Type B pancreatic cell (in vitro differentiated cells): Measurements from ENCODE around the gene OGDH. TPM values are rescaled to one million over a fixed set of nuclear protein-coding genes. Genes with fewer than 3 reads are reported as not detected.
A peak's percentile ranks its signal among the peaks of the same experiment; 100 is the strongest.

Experiments
- DNase-seq: peaks from one replicate; pipeline ENCODE4 v3.0.0; 2021; ENCODE audit warnings: mixed read lengths; ENCODE audit not compliant: unreplicated experiment; ENCODE audit errors: extremely low spot score
- H3K27ac Mint-ChIP-seq: 2 replicates; pipeline ENCODE4 v1.8.0; 2021; ENCODE audit warnings: mild to moderate bottlenecking, mixed read lengths
- H3K27me3 Mint-ChIP-seq: 2 replicates; pipeline ENCODE4 v1.8.0; 2021; ENCODE audit warnings: mixed read lengths
- H3K36me3 Mint-ChIP-seq: 2 replicates; pipeline ENCODE4 v1.8.0; 2021; ENCODE audit warnings: mixed read lengths
- H3K4me1 Mint-ChIP-seq: one replicate; pipeline ENCODE4 v1.8.0; 2021; ENCODE audit warnings: mixed read lengths; ENCODE audit not compliant: unreplicated experiment
- H3K4me3 Mint-ChIP-seq: 2 replicates; pipeline ENCODE4 v1.8.0; 2021; ENCODE audit warnings: mild to moderate bottlenecking, mixed read lengths
- H3K9me3 Mint-ChIP-seq: 2 replicates; pipeline ENCODE4 v1.8.0; 2021; ENCODE audit warnings: mixed read lengths
- CTCF ChIP-seq: fragments of 200-600 bp; sonication (generic); conservative IDR thresholded peaks from 2 replicates; pipeline ENCODE4 v1.5.0; 2021; ENCODE audit warnings: antibody characterized with exemption, mild to moderate bottlenecking
- total RNA-seq: library from RNA; stranded (reverse); gene quantifications from 2 replicates; pipeline ENCODE4 v1.2.1, GENCODE V29; 2021; ENCODE audit warnings: low replicate concordance

The OGDH gene
- total RNA-seq, 1 donor from 2014 or later: 92.8 TPM

GRCh38 chr7:44599222-44599621 lies 7.2 kb upstream of the OGDH start:
- Mint-ChIP-seq H3K9me3 (no peaks in the 10 kb centered on the region), H3K4me1 (no peaks in the 10 kb centered on the region), H3K27me3 (peaks cover 16% of the 10 kb centered on the region), H3K27ac (no peak overlapping the region), H3K36me3 (no peaks in the 10 kb centered on the region), H3K4me3 (no peak overlapping the region)
- TF ChIP-seq CTCF: no peak
- DNase-seq: no peak

GRCh38 chr7:44602576-44602910 lies 3.9 kb upstream of the OGDH start:
- Mint-ChIP-seq H3K4me1 (peaks cover 7% of the 10 kb centered on the region), H3K4me3 (no peak overlapping the region), H3K36me3 (peaks cover 4% of the 10 kb centered on the region), H3K27me3 (peaks cover 15% of the 10 kb centered on the region), H3K9me3 (no peaks in the 10 kb centered on the region), H3K27ac (no peak overlapping the region)
- no peak for DNase-seq
- no peak for TF ChIP-seq CTCF

- Mint-ChIP-seq H3K27me3 (peaks cover 15% of the 10 kb centered on the region), H3K4me3 (no peak overlapping the region), H3K36me3 (peaks cover 4% of the 10 kb centered on the region), H3K27ac (no peak overlapping the region), H3K4me1 (peaks cover 7% of the 10 kb centered on the region), H3K9me3 (no peaks in the 10 kb centered on the region)
- TF ChIP-seq CTCF: no peak
- DNase-seq: no peak
These were observed 3.2 kb upstream of the OGDH start for GRCh38 chr7:44603193-44603592.

GRCh38 chr7:44604941-44605340 lies 1.5 kb upstream of the OGDH start:
- Mint-ChIP-seq H3K4me1 (peaks cover 11% of the 10 kb centered on the region), H3K36me3 (peaks cover 4% of the 10 kb centered on the region), H3K9me3 (no peaks in the 10 kb centered on the region), H3K27me3 (peaks cover 14% of the 10 kb centered on the region), H3K27ac (peak overlapping the region; percentile 35), H3K4me3 (peak overlapping the region; percentile 22)
- TF ChIP-seq CTCF: no peak
- no peak for DNase-seq

GRCh38 chr7:44607141-44608068 lies 978 bp downstream of the OGDH start:
- Mint-ChIP-seq H3K36me3 (peaks cover 4% of the 10 kb centered on the region), H3K9me3 (no peaks in the 10 kb centered on the region), H3K4me1 (peaks cover 17% of the 10 kb centered on the region), H3K27me3 (peaks cover 3% of the 10 kb centered on the region), H3K4me3 (peak overlapping the region; percentile 96), H3K27ac (peak overlapping the region; percentile 100)
- no peak for TF ChIP-seq CTCF
- no peak for DNase-seq
